Loucy (cell line): ENCODE results near the gene DOCK8.
A peak's percentile ranks its signal among the peaks of the same experiment; 100 is the strongest.

Experiments
- H2AFZ ChIP-seq: fragments of 200-600 bp; sonication (generic); 2 replicates; pipeline ENCODE4 v1.6.0; 2016; ENCODE audit warnings: antibody characterized with exemption, mild to moderate bottlenecking, low read length, moderate library complexity
- H3F3A ChIP-seq: fragments of 200-600 bp; 2 replicates; pipeline ENCODE4 v1.6.0; 2016; ENCODE audit warnings: antibody characterized with exemption, low read depth, mild to moderate bottlenecking
- H3K27me3 ChIP-seq: fragments of 200-600 bp; sonication (generic); 2 replicates; pipeline ENCODE4 v1.6.1; 2014; ENCODE audit warnings: low read length, mild to moderate bottlenecking; ENCODE audit not compliant: insufficient read depth, poor library complexity, severe bottlenecking
- H3K36me3 ChIP-seq: fragments of 200-600 bp; sonication (generic); 2 replicates; pipeline ENCODE4 v1.6.1; 2016; ENCODE audit warnings: low read length; ENCODE audit not compliant: insufficient read depth
- H3K4me1 ChIP-seq: fragments of 200-600 bp; sonication (generic); 2 replicates; pipeline ENCODE4 v1.5.1; 2014; ENCODE audit warnings: low read length, mild to moderate bottlenecking; ENCODE audit not compliant: insufficient read depth, poor library complexity, severe bottlenecking
- H3K4me2 ChIP-seq: fragments of 200-600 bp; sonication (generic); 2 replicates; pipeline ENCODE4 v1.6.0; 2014; ENCODE audit warnings: antibody characterized with exemption, low read length, low read depth, mild to moderate bottlenecking; ENCODE audit not compliant: poor library complexity, severe bottlenecking
- H3K4me3 ChIP-seq: fragments of 200-600 bp; sonication (generic); 2 replicates; pipeline ENCODE4 v1.5.1; 2014; ENCODE audit warnings: low read length, mild to moderate bottlenecking, mixed read lengths; ENCODE audit not compliant: poor library complexity, severe bottlenecking
- H3K79me2 ChIP-seq: fragments of 200-600 bp; sonication (generic); 2 replicates; pipeline ENCODE4 v1.6.1; 2014; ENCODE audit warnings: low read length; ENCODE audit not compliant: insufficient read depth
- H3K9ac ChIP-seq: fragments of 200-600 bp; sonication (generic); 2 replicates; pipeline ENCODE4 v1.6.0; 2014; ENCODE audit warnings: mild to moderate bottlenecking, low read depth, low read length, moderate library complexity; ENCODE audit not compliant: poor library complexity, severe bottlenecking
- H3K9me2 ChIP-seq: fragments of 200-600 bp; sonication (generic); replicated peaks from 2 replicates; pipeline ENCODE4 v1.6.1; 2016; ENCODE audit warnings: low read depth, low read length, mixed read lengths
- H3K9me3 ChIP-seq: fragments of 200-600 bp; sonication (generic); 2 replicates; pipeline ENCODE4 v1.6.1; 2014; ENCODE audit warnings: mild to moderate bottlenecking, antibody characterized with exemption, low read length, low read depth; ENCODE audit not compliant: insufficient read depth
- H4K20me1 ChIP-seq: fragments of 200-600 bp; sonication (generic); 2 replicates; pipeline ENCODE4 v1.6.0; 2014; ENCODE audit warnings: antibody characterized with exemption, low read length, mild to moderate bottlenecking; ENCODE audit not compliant: insufficient read depth, poor library complexity, severe bottlenecking
- EZH2phosphoT487 ChIP-seq: fragments of 200-600 bp; IDR thresholded peaks from 2 replicates; pipeline ENCODE4 v1.6.1; 2018; ENCODE audit warnings: antibody characterized with exemption, mild to moderate bottlenecking, moderate library complexity, borderline replicate concordance
- TF ChIP-seq, protein P1 (sequence below): fragments of 200-600 bp; sonication (generic); conservative IDR thresholded peaks from 2 replicates; pipeline ENCODE4 v1.5.1; 2014; ENCODE audit warnings: mild to moderate bottlenecking, antibody characterized with exemption, low read length

The DOCK8 gene

DNA sequence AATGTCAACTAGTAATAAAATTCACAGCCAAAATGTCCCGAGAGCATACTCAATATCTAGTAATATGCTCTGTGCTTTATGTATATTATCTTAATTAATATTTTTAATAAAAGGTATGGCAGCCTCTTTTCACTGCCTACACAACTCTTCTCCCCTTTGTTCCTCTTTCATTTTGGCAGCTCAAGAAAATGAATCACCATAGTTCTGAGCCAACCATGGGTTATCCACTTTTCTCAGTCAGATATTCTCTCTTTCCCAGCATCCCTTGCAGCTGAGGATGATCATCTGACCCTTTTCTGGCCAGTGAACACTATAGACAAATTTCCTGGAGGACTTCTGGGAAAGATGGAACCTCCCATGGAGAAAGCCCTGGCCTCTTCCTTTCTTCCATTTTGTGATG is 8.2 kb upstream of the DOCK8 start:
- Histone ChIP-seq H3K4me3 (no peak overlapping the region), H3K27me3 (no peaks in the 10 kb centered on the region), H3K4me2 (no peak overlapping the region), H3F3A (no peaks in the 10 kb centered on the region), H3K9ac (no peak overlapping the region), H4K20me1 (no peaks in the 10 kb centered on the region), H3K9me2 (no peaks in the 10 kb centered on the region; the same call in 1 of the 2 replicates), H3K36me3 (no peaks in the 10 kb centered on the region), H3K79me2 (no peaks in the 10 kb centered on the region), H3K9me3 (no peaks in the 10 kb centered on the region), H2AFZ (no peak overlapping the region), H3K4me1 (no peaks in the 10 kb centered on the region)
- TF ChIP-seq, protein P1, sequence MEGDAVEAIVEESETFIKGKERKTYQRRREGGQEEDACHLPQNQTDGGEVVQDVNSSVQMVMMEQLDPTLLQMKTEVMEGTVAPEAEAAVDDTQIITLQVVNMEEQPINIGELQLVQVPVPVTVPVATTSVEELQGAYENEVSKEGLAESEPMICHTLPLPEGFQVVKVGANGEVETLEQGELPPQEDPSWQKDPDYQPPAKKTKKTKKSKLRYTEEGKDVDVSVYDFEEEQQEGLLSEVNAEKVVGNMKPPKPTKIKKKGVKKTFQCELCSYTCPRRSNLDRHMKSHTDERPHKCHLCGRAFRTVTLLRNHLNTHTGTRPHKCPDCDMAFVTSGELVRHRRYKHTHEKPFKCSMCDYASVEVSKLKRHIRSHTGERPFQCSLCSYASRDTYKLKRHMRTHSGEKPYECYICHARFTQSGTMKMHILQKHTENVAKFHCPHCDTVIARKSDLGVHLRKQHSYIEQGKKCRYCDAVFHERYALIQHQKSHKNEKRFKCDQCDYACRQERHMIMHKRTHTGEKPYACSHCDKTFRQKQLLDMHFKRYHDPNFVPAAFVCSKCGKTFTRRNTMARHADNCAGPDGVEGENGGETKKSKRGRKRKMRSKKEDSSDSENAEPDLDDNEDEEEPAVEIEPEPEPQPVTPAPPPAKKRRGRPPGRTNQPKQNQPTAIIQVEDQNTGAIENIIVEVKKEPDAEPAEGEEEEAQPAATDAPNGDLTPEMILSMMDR = no peak
- TF ChIP-seq EZH2phosphoT487 = no peak

GRCh38 chr9:209143-209758 is 5.4 kb upstream of the DOCK8 start:
- Histone ChIP-seq H2AFZ (no peak overlapping the region), H3K4me3 (no peak overlapping the region), H3K9me2 (no peaks in the 10 kb centered on the region; the same call in 1 of the 2 replicates), H3F3A (peaks cover 9% of the 10 kb centered on the region; the same call in 1 of the 2 replicates), H3K4me2 (no peak overlapping the region), H3K9me3 (no peaks in the 10 kb centered on the region), H3K79me2 (peaks cover 4% of the 10 kb centered on the region; the same call in 1 of the 2 replicates), H3K27me3 (no peaks in the 10 kb centered on the region), H3K4me1 (peaks cover 4% of the 10 kb centered on the region), H3K9ac (no peak overlapping the region), H3K36me3 (no peaks in the 10 kb centered on the region), H4K20me1 (no peaks in the 10 kb centered on the region)
- no peak for TF ChIP-seq EZH2phosphoT487
- TF ChIP-seq, protein P1 = no peak

DNA sequence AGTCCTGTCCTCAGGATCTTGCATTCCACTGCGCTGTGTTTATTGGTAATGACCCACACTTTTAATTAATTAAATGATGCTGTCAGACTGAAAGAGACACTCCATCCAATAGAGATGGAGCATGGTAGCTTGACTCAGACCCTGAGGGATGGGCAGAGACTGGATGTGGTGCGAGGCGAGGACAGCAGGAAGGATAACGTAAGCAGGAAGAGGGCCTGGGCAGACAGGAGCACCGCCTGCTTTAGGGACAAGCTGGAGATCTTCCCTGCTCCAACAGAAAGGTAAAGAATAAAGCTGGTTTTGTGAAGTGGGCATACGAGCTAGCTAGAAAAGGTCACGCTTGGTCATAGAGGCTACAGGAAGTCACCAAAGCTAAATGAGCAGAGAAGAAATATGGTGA is 3.6 kb upstream of the DOCK8 start:
- Histone ChIP-seq H3K9ac (no peak overlapping the region), H3K36me3 (no peaks in the 10 kb centered on the region), H2AFZ (peak overlapping the region; percentile 41; the same call in 1 of the 2 replicates), H3K4me3 (no peak overlapping the region), H4K20me1 (no peaks in the 10 kb centered on the region), H3K9me3 (no peaks in the 10 kb centered on the region), H3K79me2 (peaks cover 13% of the 10 kb centered on the region), H3K27me3 (no peaks in the 10 kb centered on the region), H3K9me2 (no peaks in the 10 kb centered on the region; the same call in 1 of the 2 replicates), H3K4me1 (peaks cover 12% of the 10 kb centered on the region), H3K4me2 (no peak overlapping the region), H3F3A (peaks cover 9% of the 10 kb centered on the region; the same call in 1 of the 2 replicates)
- TF ChIP-seq, protein P1 = no peak
- TF ChIP-seq EZH2phosphoT487 = no peak
